Neutrophil (primary cell): ENCODE measurements around the gene RND1.
"Not testable (repeated sequence)": the region's sequence is repeated elsewhere in the genome, so short reads cannot be mapped to it uniquely, and the experiment has no call there.

Experiments
- H3K27ac ChIP-seq: fragments of 200-600 bp; sonication (generic); 2 replicates; pipeline ENCODE4 v1.5.1; 2016; ENCODE audit warnings: mild to moderate bottlenecking, moderate library complexity
- H3K27me3 ChIP-seq: fragments of 200-600 bp; sonication (generic); 2 replicates; pipeline ENCODE4 v1.6.0; 2016; ENCODE audit warnings: mild to moderate bottlenecking
- H3K36me3 ChIP-seq: fragments of 200-600 bp; sonication (generic); 2 replicates; pipeline ENCODE4 v1.5.1; 2017
- H3K4me1 ChIP-seq, 2 experiments: fragments of 200-600 bp in 1 of 2; sonication (generic) in 1 of 2; 1 replicate in 1 of 2; 2 replicates in 1 of 2; pipeline versions ENCODE4 v1.5.1 to v1.6.1; 2013 to 2016; ENCODE audit warnings: low read depth in 1 of 2, low read length in 1 of 2, mild to moderate bottlenecking in 1 of 2, moderate library complexity in 1 of 2; ENCODE audit not compliant: control insufficient read depth in 1 of 2, insufficient read depth in 1 of 2
- H3K4me3 ChIP-seq, 2 experiments: fragments of 200-600 bp in 1 of 2; sonication (generic) in 1 of 2; 1 replicate in 1 of 2; 2 replicates in 1 of 2; pipeline ENCODE4 v1.5.1; 2013 to 2016; ENCODE audit warnings: low read depth in 1 of 2, low read length in 1 of 2, mild to moderate bottlenecking in 1 of 2, moderate library complexity in 1 of 2
- H3K9me3 ChIP-seq: fragments of 200-600 bp; sonication (generic); 2 replicates; pipeline ENCODE4 v1.5.1; 2016
- TF ChIP-seq, protein P1 (sequence below): fragments of 200-600 bp; sonication (generic); IDR thresholded peaks from 2 replicates; pipeline ENCODE4 v1.5.1; 2016; ENCODE audit warnings: antibody characterized with exemption

RND1 gene

DNA sequence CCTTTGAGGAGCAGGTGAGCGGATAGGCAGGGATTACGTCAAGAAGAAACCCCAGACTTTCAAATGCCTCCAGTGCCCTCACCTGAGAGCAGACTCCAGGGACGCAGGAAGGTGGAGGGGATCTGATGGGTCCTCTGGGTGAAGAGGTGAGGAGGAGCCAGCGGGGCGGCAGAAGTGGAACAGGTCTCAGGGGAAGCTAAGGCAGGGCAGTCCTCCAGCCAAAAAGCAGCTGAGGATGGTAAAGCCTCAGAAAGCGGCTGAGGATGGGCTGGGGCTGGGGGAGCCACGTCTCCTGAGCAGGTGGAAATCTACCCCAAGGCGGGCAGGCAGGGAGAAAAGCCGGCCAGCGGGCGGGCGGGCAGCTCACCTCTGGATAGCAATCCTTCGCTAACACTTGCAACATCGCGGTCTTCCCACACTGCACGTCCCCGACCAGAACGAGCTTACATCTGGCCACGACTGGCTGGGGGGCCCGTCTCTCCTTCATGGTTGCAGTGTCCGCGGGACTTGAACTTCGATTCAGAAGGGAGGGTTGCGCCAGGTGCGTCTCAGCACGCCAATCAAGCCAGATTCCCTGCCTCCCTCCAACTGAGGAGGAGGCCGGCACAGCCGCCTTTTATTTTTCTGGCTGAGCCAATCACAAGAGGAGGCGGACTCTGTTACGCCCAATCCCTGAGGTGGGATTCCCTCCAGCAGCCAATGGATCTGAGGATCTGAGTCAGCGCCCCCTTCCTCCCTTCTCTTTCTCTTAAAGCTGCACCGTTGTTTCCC is at the start of gene RND1:
Gene RND1, minus strand, starts transcription at position 590 of the 771 bp plus-strand sequence. Its CDS starts 103 bp downstream, at position 487.
- Histone ChIP-seq H3K27me3 (peaks cover 57% of the 10 kb centered on the region), H3K4me3 (peak within 1 kb of the TSS; percentile 20 to 39), H3K27ac (no peak within 1 kb of the TSS), H3K9me3 (no peaks in the 10 kb centered on the region), H3K36me3 (no peaks in the 10 kb centered on the region), H3K4me1 (peaks cover 14 to 16% of the 10 kb centered on the region in 2 experiments)
- TF ChIP-seq, protein P1, sequence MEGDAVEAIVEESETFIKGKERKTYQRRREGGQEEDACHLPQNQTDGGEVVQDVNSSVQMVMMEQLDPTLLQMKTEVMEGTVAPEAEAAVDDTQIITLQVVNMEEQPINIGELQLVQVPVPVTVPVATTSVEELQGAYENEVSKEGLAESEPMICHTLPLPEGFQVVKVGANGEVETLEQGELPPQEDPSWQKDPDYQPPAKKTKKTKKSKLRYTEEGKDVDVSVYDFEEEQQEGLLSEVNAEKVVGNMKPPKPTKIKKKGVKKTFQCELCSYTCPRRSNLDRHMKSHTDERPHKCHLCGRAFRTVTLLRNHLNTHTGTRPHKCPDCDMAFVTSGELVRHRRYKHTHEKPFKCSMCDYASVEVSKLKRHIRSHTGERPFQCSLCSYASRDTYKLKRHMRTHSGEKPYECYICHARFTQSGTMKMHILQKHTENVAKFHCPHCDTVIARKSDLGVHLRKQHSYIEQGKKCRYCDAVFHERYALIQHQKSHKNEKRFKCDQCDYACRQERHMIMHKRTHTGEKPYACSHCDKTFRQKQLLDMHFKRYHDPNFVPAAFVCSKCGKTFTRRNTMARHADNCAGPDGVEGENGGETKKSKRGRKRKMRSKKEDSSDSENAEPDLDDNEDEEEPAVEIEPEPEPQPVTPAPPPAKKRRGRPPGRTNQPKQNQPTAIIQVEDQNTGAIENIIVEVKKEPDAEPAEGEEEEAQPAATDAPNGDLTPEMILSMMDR = no peak

DNA sequence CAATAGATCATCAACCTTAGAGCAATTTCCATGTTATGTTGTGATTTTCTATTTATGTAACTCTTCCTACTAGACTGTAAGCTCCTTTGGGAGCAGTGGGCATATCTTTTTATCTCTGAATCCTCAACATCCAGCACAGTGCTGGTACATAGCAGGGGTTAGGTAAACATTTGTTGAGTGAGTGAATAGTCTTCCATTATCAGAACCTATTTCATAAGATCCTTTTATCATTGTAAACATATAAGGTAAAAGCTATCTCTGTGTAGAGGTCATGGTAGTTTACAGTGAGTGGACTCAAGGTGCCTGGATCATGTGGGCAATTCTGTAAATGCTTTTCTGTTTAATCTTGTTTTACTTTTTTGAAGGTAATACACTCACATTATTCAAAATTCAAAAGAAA is 44.5 kb upstream of the RND1 start:
- Histone ChIP-seq H3K4me3 (no peak overlapping the region), H3K9me3 (no peaks in the 10 kb centered on the region), H3K27me3 (peaks cover 30% of the 10 kb centered on the region), H3K36me3 (no peaks in the 10 kb centered on the region), H3K27ac (no peak overlapping the region), H3K4me1 (no peaks in the 10 kb centered on the region)
- TF ChIP-seq, protein P1 = no peak

DNA sequence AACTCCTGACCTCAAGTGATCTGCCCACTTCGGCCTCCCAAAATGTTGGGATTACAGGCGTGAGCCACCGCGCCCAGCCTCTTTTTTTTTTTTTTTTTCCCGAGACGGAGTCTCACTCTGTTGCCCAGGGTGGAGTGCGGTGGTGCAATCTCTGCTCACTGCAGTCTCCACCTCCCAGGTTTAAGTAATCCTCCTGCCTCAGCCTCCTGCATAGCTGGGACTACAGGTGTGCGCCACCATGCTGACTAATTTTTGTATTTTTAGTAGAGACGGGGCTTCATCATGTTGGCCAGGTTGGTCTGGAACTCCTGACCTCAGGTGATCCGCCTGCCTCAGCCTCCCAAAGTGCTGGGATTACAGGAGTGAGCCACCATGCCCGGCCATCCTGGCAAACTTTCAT is 44.0 kb upstream of the RND1 start:
- H3K4me1 ChIP-seq, H3K27ac ChIP-seq, H3K36me3 ChIP-seq, H3K4me3 ChIP-seq, H3K9me3 ChIP-seq: not testable (repeated sequence)
- peaks cover 35% of the 10 kb centered on the region for H3K27me3 ChIP-seq

DNA sequence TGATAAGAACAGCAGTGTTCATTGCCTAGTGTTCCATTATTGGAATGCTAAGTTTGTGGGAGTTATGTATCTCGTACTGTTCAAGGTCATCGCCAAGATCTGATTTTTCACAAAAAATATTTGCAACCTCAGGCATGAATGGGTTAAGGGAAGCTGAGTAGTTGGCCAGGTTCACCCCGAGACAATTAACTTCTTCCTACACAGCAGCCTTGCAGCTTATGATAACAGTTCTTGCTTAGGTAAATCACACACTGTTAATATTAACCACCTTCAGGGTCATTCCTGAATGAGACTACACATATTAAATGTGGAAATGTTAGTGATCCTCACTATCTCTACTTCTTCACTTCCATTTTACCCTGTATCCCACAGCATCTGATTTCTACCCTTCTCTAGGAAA is 41.6 kb upstream of the RND1 start:
- H3K4me3 ChIP-seq = no peak overlapping the region
- TF ChIP-seq, protein P1 = no peak
- peaks cover 59% of the 10 kb centered on the region for H3K27me3 ChIP-seq
- no peaks in the 10 kb centered on the region for H3K36me3 ChIP-seq
- H3K27ac ChIP-seq = no peak overlapping the region
- H3K4me1 ChIP-seq = peaks cover 5 to 11% of the 10 kb centered on the region in 2 experiments
- no peaks in the 10 kb centered on the region for H3K9me3 ChIP-seq

DNA sequence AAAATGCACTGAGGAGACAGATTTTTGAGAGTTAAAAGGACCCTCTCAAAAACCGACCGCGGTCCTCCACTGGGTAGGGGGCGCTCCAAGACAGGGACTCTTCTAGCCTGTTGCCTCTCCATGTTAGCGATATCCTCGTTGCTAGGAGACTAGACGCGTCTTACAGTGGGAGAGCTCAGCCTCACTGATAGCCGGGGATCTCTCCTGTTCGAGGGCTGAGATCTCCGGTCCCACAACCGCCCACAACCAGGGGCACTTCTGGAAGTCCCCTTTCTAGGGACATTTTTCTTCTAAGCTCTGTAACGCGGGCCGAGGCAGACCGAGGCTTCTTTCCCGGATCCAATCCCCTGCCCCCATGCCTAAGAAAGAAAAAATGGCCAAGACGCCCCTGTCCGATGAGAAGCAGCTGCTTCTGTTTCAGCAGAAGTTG is 38.3 kb upstream of the RND1 start:
- H3K27me3 ChIP-seq = peaks cover 73% of the 10 kb centered on the region
- H3K36me3 ChIP-seq = no peaks in the 10 kb centered on the region
- H3K9me3 ChIP-seq = no peaks in the 10 kb centered on the region
- TF ChIP-seq, protein P1 = no peak
- peaks cover 5 to 11% of the 10 kb centered on the region in 2 experiments for H3K4me1 ChIP-seq
- peak overlapping the region in 1 of 2 experiments; percentile 7 for H3K4me3 ChIP-seq
- H3K27ac ChIP-seq = no peak overlapping the region

DNA sequence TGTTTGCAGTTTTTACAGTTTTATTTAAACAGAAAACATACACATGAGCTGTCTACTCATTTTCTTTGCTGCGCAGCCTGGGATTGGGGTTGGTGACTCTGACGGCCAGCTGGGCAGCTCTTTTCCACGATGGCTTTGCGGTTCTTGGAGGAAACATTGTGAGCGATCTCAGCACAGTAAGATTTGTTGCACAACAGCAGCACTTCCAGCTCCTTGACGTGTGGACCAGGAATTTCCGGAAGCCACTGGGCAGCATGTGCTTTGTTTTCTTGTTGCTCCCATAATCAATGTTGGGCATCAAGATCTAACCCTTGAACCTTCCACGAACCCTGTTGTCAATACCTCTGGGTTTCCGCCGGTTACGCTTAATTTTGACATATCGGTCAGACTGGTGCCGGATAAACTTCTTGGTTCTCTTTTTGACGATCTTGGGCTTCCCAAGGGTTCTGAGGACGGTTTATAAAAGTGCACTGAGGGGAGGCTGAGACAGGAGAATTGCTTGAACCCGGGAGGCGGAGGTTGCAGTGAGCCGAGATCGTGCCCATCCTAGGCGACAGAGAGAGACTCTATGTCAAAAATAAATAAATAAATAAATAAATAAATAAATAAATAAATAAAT is 37.8 kb upstream of the RND1 start:
- TF ChIP-seq, protein P1 = no peak
- Histone ChIP-seq H3K4me3 (no peak overlapping the region), H3K27me3 (peaks cover 77% of the 10 kb centered on the region)

More for the DNA sequence above, 37.8 kb upstream of the RND1 start:
- Histone ChIP-seq H3K9me3 (no peaks in the 10 kb centered on the region), H3K36me3 (no peaks in the 10 kb centered on the region), H3K27ac (no peak overlapping the region), H3K4me1 (peaks cover 5 to 11% of the 10 kb centered on the region in 2 experiments)
